HG03457 (cell line): Measurements from ENCODE around the gene MPPE1.
A peak's percentile ranks its signal among the peaks of the same experiment; 100 is the strongest.

Experiments used
- ATAC-seq: cut with Tn5 transposase; IDR thresholded peaks from one replicate; pipeline ENCODE4 v1.9.1; 2021; ENCODE audit warnings: moderate number of reproducible peaks; ENCODE audit not compliant: unreplicated experiment

MPPE1 gene

GRCh38 chr18:11885278-11885947 is 22.7 kb downstream of the MPPE1 start:
- no peak for ATAC-seq

- no peak for ATAC-seq
Observed at GRCh38 chr18:11884396-11885030, 23.6 kb downstream of the MPPE1 start.

- peak; percentile 55 for ATAC-seq
Observed at GRCh38 chr18:11883153-11883552, 25.0 kb downstream of the MPPE1 start.

- no peak for ATAC-seq
Observed at GRCh38 chr18:11882636-11883035, 25.5 kb downstream of the MPPE1 start.

GRCh38 chr18:11880586-11881304 is 27.4 kb downstream of the MPPE1 start:
- ATAC-seq, result no peak

- no peak for ATAC-seq
Observed at GRCh38 chr18:11877497-11878135, 30.5 kb downstream of the MPPE1 start.

GRCh38 chr18:11874676-11875075 is 33.4 kb downstream of the MPPE1 start:
- ATAC-seq, result no peak

GRCh38 chr18:11873670-11874340 is 34.3 kb downstream of the MPPE1 start:
- ATAC-seq, result no peak

GRCh38 chr18:11872479-11873136 is 35.5 kb downstream of the MPPE1 start:
- ATAC-seq, result no peak

- ATAC-seq, result no peak
Observed at GRCh38 chr18:11871501-11871900, 36.6 kb downstream of the MPPE1 start.

- no peak for ATAC-seq
Observed at GRCh38 chr18:11868230-11868629, 39.9 kb downstream of the MPPE1 start.

GRCh38 chr18:11866764-11867163 is 41.4 kb downstream of the MPPE1 start:
- no peak for ATAC-seq

GRCh38 chr18:11866329-11866728 is 41.8 kb downstream of the MPPE1 start:
- ATAC-seq, result no peak

- ATAC-seq, result no peak
Observed at GRCh38 chr18:11865071-11865470, 43.0 kb downstream of the MPPE1 start.

- no peak for ATAC-seq
Observed at GRCh38 chr18:11864471-11864870, 43.6 kb downstream of the MPPE1 start.

GRCh38 chr18:11862468-11863137 is 45.5 kb downstream of the MPPE1 start:
- ATAC-seq, result no peak

- ATAC-seq, result no peak
Observed at GRCh38 chr18:11861583-11862288, 46.4 kb downstream of the MPPE1 start.

- ATAC-seq, result no peak
Observed at GRCh38 chr18:11860594-11861450, 47.3 kb downstream of the MPPE1 start.
